Activated naive CD4-positive, alpha-beta T cell (primary cell): ENCODE data around the gene KRT27.
"Not testable (repeated sequence)": the region's sequence is repeated elsewhere in the genome, so short reads cannot be mapped to it uniquely, and the experiment has no call there.

ENCODE experiments used
- DNase-seq, 4 experiments: peaks; one replicate each; lab custom pipeline; 2025; lab: John Stamatoyannopoulos, UW

KRT27 gene

GRCh38 chr17:40755231-40755630 lies 27.1 kb downstream of the KRT27 start, which contains the start of gene KRT25:
TSS of gene KRT25 (minus strand) at chr17:40755331. CDS start at chr17:40755271, 60 bp downstream.
- no peak for DNase-seq

- no peak for DNase-seq
Measured at GRCh38 chr17:40753804-40754203, 28.5 kb downstream of the KRT27 start.

GRCh38 chr17:40751065-40751464 lies 31.3 kb downstream of the KRT27 start:
- DNase-seq = no peak

- DNase-seq = no peak
Measured at GRCh38 chr17:40750391-40750790, 32.0 kb downstream of the KRT27 start.

GRCh38 chr17:40748666-40749065 lies 33.7 kb downstream of the KRT27 start:
- not testable (repeated sequence) for DNase-seq

GRCh38 chr17:40738553-40738952 lies 43.8 kb downstream of the KRT27 start:
- no peak for DNase-seq

GRCh38 chr17:40735016-40735415 lies 47.3 kb downstream of the KRT27 start:
- DNase-seq = no peak

GRCh38 chr17:40734018-40734417 lies 48.3 kb downstream of the KRT27 start:
- DNase-seq = no peak

- DNase-seq = no peak
Measured at GRCh38 chr17:40730970-40731369, 51.4 kb downstream of the KRT27 start.

- no peak for DNase-seq
Measured at GRCh38 chr17:40727447-40728231, 54.7 kb downstream of the KRT27 start.

- no peak for DNase-seq
Measured at GRCh38 chr17:40726919-40727318, 55.4 kb downstream of the KRT27 start.
